IPS-11a (cell line): ENCODE measurements around the gene PDE11A.
"Not testable (repeated sequence)": the region's sequence is repeated elsewhere in the genome, so short reads cannot be mapped to it uniquely, and the experiment has no call there.

Experiments
- H3K4me3 ChIP-seq: one replicate; pipeline ENCODE4 v1.5.1; 2013; ENCODE audit warnings: low read depth, low read length, control low read depth

Gene PDE11A

DNA sequence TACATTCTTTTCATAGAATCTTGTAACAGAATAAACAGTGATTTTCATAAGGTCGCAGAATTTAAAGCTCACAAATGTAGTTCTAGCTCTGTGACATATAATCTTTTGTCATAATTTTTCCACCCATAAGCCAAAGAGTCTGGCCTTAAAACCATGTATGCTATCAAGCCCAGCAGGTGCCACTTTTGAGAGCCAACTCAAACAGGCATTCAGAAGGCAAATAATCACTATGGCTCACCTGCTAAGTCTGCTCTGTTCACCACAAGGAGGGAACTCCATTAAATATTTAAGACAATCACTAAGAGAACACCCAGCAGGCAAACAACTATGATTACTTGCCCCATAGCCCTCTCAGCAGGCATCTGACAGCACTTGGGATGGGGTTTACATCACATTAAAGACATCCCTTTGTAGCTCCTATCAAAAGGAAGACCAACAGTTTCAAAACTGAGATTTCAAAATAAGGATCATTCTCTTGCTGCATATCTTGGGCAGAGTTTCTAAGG lies 241.6 kb downstream of the PDE11A start:
- H3K4me3 ChIP-seq: no peak overlapping the region

DNA sequence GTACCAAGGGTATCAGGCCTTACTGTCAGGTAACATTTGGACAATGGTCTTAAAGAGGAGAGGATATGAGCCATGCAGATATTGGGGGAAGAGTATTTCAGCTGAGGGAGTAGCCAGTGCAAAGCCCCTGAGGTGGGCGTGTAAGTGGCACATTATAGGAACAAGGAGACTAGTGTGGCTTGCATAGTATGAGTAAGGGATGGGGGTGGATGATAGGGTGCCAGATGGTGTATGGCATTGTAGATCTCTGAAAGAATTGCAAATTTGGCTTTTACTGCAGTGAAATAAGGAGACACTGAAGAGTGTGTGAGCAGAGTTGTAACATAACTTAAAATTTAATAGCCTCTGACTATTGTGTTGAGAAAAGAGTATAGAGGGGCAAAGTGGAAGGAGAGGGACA lies 244.0 kb downstream of the PDE11A start:
- H3K4me3 ChIP-seq: no peak overlapping the region

DNA sequence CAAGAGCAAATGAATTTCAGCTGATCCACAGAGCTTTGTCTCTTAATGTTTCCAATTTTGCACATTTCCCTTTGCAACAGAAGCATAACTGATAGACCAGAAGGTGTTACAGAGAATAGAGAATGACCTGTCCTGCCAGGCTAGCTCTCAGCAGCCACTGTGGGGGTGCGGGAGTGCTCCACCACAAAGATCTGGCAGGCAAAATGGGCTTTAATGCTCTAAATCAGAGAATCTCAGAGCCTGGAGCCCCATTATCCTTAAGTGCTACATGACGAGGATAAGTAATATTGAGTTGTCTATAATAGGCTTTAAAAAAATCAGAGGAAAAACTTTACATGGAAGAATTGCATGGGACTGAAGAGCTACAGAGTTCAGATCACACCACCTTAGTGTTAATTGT lies 245.7 kb downstream of the PDE11A start:
- no peak overlapping the region for H3K4me3 ChIP-seq

DNA sequence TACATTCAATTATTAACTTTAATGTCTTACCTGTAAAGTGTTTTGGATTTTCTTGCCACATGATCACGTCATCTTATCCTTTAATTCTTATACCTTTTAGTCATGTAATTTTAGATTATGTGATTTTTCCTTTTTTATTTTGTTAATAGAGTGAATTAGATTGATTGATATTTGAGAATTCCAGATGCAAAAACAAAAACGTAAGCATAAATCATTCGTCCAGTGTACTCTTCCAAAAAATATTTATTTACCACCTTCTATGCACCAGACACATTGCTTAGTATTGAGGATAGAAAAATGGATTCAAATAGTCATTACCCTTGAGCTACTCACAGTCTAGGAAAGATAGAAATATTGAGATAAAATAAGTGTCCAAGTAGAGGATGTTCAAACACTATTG lies 249.6 kb downstream of the PDE11A start:
- no peak overlapping the region for H3K4me3 ChIP-seq

DNA sequence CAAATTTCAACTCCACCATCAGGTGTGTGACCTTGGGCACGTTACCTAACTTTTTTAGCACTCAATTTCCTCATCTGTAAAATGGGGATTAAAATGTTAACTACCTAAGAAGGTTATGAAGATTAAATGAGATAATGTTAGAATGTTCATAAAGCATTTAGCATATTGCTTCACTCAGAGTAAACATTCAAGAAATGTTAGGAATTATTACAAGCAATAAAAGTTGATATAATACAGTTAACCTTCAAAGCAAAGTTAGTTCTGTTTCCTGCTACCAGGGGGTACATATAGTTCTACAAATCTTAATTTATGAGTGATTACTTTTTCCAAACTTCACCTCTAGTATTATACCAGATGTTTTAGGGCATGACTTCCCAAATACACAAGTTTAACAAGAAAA lies 254.2 kb downstream of the PDE11A start:
- no peak overlapping the region for H3K4me3 ChIP-seq

DNA sequence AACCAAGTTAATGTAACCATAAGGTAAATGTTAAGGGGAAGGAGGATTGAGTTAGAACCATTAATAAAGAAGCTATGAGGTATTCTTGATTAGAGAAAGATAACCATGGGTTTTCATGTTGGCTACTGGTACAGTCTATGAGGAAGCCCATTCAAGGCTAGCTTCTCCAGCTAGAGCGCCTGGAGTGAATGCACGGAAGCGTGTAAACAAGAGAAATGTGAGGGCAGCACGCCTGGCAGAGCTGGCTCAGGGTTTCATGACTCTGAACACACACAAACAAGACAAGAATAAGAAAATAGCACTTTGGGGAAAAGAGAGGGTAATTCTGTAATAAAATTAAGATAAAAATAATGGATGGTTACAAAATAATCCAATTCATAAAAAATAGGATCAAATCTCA lies 255.3 kb downstream of the PDE11A start:
- no peak overlapping the region for H3K4me3 ChIP-seq

DNA sequence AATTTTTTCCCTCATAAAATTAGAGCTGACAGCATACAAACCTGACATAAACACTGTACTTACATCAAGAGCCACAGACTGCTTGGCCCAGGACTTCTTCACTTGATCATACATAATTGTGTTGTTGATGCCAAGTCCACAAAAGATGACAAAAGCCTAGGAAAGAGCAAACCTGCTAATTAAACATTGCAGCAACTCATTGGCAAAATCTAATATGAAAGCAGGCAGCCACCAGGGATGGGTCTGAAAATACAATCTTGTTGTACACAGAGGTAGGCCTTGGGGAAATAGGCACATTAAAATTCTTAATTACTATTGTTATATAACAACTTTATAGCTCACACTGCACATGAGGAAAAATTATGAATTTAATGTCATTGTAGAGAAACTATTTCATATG lies 255.8 kb downstream of the PDE11A start:
- H3K4me3 ChIP-seq: no peak overlapping the region

DNA sequence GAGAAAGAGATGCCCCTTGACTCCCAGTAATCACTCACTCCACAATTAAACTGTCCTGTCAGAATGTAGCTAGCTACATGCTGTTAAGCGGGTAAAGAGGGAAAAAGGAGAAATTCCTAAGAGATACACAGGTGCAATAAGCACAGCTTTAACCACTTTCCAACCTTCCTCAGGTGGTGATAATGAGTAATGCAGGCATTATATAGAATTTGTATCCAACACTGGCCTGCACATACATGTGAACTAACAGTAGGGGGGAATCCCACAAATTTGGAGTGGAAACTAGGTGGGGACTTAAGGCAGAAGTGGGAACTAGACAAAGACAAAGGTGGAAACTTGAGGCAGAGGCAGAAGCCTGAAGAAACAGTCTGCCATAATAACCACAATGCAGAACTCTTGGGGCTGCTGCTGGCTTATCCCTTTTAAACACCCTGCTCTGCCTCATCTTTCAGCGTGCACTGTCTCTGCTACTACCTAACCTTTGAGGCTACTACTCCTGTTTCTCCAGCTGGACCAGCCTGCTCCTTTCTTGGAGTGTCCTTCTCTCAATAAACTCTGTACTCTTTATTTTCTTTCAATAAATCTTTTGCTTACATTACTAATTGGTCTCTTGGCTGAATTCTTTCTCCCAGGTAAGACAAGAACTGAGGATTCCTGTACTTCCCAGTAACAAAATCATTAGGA lies 259.7 kb downstream of the PDE11A start:
- H3K4me3 ChIP-seq: no peak overlapping the region

DNA sequence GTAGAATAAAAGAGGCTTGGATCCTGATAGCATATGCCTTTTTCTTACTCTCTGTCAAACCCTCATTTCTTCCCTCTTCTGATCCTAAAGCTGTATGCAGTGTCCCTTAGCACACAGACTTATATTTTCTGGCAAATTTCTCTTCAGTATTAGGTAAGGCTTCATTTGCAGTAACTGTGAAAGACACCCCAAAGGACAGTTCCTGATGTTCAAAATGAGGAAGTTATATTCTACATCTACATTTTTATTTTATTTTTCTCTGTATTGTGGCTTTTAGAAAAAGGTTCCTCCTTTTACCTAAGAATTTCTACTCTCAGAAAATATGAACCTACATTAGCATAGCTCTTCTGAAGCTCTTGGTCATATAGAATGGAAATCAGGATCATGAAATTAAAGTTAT lies 261.7 kb downstream of the PDE11A start:
- H3K4me3 ChIP-seq: no peak overlapping the region

DNA sequence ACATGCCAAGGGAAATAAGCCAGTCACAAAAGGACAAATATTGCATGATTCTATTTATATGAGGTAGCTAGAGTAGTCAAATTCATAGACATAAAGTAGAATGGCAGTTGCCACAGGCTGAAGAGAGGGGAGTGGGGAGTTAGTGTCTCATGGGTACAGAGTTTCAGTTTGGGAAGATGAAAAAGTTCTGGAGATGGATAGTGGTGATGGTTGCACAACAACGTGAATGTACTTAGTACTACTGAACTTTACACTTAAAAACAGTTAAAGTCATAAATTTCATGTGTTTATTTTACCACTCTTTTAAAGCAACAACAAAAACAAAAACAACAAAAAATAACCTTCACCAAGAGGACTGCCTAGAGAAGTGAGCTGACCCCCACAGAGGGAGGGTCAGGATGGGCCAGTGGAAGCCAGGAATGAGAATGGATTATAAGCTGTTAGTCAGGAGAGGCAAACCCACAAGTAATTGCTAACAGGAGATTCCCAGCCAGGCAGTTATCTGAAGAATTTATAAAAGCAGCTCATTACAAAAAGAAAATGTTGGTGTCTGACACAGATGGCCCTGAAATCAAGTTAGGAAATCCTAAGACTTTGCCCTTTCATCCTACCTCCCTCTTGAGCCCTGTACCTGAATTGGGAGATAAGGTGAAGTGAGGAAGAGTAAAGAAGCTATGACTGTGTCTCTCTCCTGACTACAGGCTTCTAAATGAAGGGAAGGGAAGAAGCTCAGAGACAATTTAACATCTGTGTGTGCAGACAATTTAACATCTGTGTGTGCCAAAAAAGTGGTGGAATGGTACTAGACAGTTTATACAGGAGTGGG lies 263.4 kb downstream of the PDE11A start:
- H3K4me3 ChIP-seq: no peak overlapping the region

DNA sequence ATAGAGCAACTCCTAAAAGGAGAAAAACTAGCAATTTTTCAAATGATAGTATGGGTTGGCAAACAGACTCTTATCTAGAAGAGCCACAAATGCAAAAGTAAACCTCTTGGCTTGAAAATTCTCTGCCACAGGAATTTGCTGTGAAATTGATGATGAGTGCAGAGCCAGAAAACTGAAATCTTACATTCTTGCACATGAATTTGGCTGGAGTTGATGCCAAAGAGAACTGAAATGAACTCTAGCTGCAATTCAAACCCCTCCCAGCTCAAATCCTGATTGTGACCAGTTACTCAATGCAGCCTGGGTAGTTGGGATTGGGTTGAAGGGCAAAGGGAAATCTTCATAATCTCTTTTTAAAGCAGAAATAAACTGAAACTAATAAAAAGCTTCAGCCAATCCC lies 266.6 kb downstream of the PDE11A start:
- no peak overlapping the region for H3K4me3 ChIP-seq

DNA sequence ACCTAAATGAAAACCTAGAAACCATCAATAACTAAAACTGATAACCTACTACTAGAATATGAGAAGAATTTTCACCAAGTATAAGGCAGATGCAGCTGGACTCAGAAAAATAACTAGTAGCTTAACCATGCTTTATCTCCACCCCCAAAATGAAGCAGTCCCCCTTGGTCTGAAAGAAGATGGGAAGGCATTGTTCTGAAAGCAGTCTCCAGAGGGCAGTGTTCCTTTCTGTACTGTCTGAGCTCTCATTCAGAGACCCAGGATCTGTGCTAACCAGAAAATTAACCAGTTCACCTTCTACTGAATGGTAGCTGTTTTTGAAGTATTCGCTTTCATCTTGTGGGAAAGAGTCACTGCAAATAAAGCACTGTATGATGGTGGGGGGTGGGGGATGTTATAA lies 273.0 kb downstream of the PDE11A start:
- no peak overlapping the region for H3K4me3 ChIP-seq

DNA sequence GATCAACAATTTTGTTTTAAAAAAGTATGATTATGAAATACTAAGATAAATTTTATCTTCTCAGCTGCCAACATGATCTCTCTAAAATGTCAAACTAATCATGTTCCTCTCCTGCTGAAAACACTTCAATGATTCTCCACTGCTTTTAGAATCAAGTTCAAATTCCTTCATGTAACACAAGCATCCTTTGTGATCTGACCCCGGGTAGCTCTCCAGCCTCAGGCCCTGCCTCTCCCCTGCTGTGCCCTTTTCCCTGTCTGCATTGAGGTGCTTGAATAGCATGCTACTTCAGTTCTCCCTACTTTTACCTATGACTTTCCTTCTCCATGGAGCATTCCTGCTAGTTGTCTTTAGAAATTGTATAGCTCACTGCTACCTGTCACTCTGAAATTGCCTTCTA lies 274.8 kb downstream of the PDE11A start:
- no peak overlapping the region for H3K4me3 ChIP-seq

DNA sequence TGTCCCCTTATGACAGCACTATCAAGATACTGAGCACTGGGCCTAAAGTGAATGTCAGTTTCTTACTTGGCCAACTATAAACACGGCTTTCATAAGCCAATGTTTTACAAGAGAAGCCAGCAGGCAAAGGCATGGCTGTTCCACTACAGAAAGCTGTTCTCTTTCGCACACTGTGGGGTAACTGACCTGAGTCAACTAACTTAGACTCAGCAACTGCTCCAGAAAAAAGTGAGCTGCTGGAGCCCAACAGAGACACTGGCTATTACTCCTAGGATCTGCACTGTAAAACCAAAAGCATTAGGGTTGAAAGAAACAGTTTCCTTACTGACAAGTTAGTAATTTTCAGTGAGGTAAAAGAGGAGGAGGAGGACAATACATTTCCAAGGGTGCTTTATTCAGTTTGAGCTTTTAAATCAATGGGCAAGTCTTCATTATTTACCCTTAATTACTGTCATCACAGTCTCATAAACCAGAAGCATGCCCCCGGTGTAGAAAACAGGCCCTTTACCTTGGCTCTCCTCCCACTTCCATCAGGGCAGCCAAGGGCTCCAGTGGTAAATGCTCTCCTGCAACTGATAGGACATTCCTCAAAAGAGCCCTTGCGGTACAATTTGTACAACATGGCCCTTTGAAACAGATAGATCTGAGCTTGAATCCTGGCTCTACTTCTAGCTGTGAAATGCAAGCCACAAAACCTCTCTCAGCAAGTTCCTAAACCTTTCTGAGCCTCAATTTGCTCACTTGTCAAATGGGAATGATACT lies 275.7 kb downstream of the PDE11A start:
- H3K4me3 ChIP-seq: no peak overlapping the region

DNA sequence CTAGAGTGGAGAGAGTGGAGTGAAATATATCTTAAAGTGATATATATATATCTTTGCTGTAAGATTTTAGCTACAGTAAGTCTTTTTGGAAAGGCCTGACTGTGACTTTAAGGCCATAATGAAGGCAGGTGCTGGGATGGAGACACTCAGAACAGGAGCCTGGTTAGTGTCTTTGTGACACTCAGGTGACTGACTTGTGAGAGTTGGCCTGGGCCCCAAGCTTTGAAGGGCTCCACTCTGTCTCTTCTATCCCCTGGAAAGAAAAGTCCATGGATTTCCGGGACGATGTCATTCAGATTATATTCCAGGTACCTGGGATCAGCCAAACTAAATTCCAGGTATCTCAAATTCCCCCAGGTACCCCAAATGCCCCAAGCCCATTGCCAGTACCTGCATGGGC lies 276.6 kb downstream of the PDE11A start:
- no peak overlapping the region for H3K4me3 ChIP-seq

DNA sequence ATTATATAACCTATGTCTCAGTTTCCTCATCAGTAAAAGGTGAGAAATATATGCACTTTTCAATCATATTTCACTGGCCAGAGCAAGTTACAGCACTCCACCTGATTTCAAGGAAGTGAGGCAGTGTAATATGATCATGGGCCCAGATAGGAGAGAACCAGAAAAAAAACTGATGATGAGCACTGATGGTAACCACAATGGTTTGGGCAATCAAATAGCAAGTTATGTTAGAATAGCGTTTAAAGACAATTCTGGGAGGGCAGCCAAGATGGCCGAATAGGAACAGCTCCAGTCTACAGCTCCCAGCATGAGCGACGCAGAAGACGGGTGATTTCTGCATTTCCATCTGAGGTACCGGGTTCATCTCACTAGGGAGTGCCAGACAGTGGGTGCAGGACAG lies 287.4 kb downstream of the PDE11A start:
- not testable (repeated sequence) for H3K4me3 ChIP-seq

DNA sequence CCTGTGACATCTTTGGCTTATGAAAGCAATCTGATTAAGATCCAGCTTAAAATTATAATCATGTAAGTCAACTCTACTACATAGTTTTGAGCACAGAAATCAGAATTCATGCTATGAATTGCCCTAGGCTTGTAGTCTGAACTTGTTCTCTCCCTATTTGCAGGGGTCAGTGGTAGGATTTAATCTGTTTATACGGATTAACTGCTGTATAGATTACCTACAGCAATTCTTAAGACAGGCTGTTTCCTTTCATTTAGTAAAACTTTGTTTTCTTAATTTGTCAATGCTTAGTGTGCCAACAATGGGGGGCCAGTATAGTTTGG lies 287.9 kb downstream of the PDE11A start:
- H3K4me3 ChIP-seq: no peak overlapping the region

DNA sequence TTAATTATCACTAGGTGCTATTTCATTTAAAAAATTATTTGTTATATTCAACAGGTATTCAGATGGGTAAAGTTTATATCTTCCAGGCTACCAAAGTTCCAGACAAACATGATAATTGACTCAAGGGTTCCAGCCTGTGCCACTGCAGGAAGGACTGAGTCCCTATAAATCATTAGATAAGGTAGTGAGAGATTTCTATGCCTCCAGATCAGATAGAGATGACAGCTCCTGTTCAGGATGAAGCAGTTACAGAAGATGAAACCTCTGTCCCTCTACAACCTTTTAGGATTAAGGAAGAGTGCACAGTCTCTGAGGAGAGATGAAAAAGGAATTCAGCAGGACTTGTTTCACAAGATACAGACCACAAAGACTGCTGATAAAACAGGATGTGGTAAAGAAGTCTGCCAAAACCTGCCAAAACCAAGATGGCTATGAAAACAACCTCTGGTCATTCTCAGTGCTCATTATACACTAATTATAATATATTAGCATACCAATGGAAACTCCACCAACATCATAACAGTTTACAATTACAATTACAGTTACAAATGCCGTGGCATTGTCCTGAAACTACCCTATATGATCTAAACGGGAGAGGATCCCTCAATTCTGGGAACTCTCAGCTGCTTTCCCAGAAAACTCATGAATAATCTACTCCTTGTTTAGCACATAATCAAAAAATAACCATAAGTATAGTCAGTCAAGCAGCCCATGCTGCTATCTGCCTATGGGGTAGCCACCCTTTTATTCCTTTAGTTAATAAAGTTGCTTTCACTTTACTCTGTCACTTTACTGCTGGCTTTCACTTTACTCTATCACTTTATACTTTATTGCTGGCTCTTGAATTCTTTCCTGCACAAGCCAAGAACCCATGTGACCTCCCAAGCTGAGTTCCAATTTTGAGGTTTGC lies 288.5 kb downstream of the PDE11A start:
- no peak overlapping the region for H3K4me3 ChIP-seq

DNA sequence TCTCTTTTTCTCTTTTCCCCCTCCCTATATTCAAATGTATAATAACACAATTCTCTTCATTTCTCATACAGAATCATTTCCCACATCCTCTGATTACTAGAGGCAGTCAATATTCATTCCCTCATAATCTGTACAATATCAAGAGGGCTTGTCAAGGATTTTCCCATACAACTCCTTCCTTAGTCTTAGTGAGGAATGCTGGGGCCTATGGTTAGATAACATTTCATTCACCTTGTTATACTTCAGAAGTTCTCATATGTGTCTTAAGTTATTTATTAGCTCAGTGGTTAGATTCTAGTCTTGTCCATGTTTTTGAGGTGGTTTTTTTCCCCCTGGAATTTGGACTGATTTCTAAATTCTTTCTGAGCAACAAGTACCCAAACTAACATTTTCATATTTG lies 289.5 kb downstream of the PDE11A start:
- H3K4me3 ChIP-seq: no peak overlapping the region

DNA sequence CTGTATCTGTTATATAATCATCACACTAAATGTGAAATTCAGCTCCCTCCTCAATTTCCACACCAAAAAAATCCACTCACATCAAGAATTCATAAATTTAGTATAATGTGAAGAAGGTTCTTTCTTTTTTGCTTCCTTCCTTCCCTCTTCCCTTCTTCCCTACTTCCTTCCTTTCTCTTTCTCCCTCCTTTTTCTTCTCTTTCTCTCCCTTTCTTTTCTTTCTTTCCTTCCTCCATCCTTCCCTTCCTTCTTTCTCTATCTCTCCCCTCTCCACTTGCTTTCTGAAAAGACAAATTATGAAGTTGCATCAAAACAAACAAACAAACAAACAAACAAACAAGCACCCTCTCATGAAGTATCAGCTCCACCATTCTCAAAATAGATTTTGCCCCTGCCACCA lies 290.0 kb downstream of the PDE11A start:
- H3K4me3 ChIP-seq: no peak overlapping the region

DNA sequence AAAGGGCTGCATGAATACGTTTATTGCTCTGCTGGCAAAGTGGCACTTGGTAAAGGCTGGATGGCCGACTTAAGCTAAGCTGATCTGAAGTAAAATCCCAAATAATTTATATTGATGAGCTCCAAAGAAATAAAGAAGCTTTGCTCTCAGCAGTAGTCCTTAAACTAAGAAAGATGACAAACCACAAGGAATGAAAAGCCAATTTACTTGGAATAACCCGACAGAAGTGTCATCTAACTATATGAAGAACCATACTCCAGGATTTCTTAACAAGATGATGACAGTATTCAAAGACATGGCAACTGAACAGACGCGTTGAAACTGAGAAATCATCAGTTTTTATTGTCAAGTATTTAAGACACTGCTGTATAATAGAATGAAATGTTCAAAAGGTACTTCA lies 294.1 kb downstream of the PDE11A start:
- no peak overlapping the region for H3K4me3 ChIP-seq
